Cardiac atrium fibroblast (primary cell): ENCODE results near the gene KLK5. TPM values are rescaled to one million over a fixed set of nuclear protein-coding genes. Genes with fewer than 3 reads are reported as not detected.

Experiments used
- total RNA-seq: library from RNA; depleted of rRNA; stranded (reverse); fragments of >200 nt; gene quantifications from 2 replicates; pipeline ENCODE4 v1.2.3, GENCODE V29; 2015

Gene KLK5
- total RNA-seq, result not detected in 2 replicates

DNA sequence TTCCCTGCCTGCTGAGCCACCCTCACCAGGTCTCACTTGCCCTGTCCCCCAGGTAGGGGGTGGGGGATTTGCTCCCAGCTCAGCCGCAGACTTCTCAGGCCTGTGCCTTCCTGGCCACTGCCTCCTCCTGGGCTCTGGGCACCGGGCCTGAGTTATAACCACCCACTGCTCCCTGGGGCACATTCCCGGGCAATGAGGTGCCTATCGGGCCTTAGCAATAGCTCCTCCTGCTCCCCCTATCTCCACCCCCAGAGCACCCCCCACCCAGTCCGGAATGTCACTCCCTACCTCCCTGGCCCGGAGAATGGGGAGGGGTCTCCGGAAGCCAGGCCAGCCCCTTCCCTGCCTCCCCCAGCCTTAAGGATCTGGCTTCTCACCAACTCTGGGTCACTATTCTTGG lies at the start of gene KLK5:
KLK5 (minus strand) TSS at position 129 of the 400 bp plus-strand sequence. CDS start 381 bp downstream, outside the sequence.

GRCh38 chr19:51001515-51001914 lies 48.7 kb upstream of the KLK5 start, which contains the start of gene KLK8:
KLK8 (minus strand) TSS chr19:51001604; CDS start chr19:51001167, 437 bp downstream.

GRCh38 chr19:50983625-50984292 lies 30.9 kb upstream of the KLK5 start, which contains the start of gene KLK7:
KLK7 (minus strand) TSS chr19:50983917; CDS start chr19:50982399, 1,518 bp downstream.

DNA sequence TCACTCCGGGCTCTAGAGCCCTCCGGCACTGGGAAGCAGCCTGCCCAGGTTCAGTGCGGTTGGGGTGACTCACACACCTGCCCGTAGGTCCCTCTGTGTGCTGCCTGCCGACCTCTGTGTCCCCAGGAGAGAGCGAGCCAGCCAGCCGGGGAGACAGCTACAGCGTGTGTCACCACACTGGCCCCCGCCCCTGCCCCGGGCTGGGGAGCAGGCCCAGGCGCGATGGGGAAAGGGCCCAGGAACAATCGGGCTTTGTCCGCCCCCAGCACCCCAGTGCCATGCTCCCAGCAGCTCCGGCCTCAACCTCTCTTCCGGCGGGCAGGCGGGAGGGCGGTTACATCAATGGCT lies 16.5 kb upstream of the KLK5 start, which contains the start of gene KLK6:
KLK6 (minus strand) TSS at position 179 of the 348 bp plus-strand sequence. CDS start 1,487 bp downstream, outside the sequence.

DNA sequence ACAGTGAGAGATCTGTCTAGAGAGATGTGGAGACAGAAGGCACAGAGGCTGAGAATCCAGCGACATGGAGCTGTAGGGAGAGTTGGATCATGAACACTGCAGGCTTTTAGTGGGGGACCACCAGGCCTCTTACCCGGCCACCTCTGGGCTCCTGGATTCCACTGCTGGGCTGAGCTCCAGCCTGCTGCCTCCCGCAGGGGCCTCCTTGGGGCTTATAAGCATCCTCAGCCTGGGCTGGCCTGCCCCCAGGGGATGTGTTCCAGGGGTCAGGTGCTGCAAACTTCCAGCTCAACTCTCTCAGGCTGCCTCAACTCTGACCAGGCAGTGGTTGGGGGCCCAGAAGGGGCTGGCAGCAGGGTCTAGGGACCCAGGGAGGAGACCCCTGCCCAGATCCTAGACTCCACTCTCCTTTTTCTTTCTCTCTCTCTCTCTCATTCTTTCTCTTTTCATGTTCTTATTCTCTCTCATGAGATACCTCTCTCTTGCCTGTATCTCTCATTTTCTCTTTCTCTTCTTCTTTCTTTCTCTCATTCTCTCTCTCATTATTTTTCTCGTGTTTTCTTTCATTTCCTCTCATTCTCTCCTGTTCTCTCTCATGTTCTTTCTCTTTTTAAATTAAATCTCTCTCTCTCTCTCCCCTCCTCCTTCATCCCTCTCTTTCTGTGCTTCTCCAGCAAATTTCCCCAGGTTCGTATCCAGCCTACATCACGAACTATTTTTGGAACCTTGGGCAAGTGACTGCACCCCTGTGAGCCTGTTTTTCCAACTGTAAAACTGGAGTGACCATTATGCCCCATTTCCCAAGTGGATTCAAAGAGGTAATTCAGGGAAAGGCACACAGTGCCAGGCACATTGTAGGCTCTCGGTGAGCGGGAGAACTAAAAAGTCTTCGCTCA lies 41.4 kb downstream of the KLK5 start, which contains the start of gene KLK4:
KLK4 (minus strand) TSS at position 190 of the 896 bp plus-strand sequence. CDS start 657 bp downstream, outside the sequence.

Other genes starting within 250 kb of the KLK5 start
- gene SHANK1, start 233.2 kb downstream of the KLK5 start, total RNA-seq, result 1.1 and 2.8 TPM in 2 replicates
- gene CLEC11A, start 229.7 kb downstream of the KLK5 start, total RNA-seq, result 169 and 211 TPM in 2 replicates
- gene GPR32, start 182.6 kb downstream of the KLK5 start, total RNA-seq, result not detected in 2 replicates
- not detected in 2 replicates for gene ACP4, start 162.6 kb downstream of the KLK5 start, total RNA-seq
- not detected in 2 replicates for gene KLK1, start 129.3 kb downstream of the KLK5 start, total RNA-seq
- gene KLK15, start 119.5 kb downstream of the KLK5 start, total RNA-seq, result not detected in 2 replicates
- gene KLK3, start 98.1 kb downstream of the KLK5 start, total RNA-seq, result not detected in 2 replicates
- gene KLK2, start 79.6 kb downstream of the KLK5 start, total RNA-seq, result not detected in 2 replicates
- gene KLK4, start 41.6 kb downstream of the KLK5 start, total RNA-seq, result not detected in 2 replicates
- gene KLK6, start 16.6 kb upstream of the KLK5 start, total RNA-seq, result not detected in 2 replicates
- gene KLK7, start 30.9 kb upstream of the KLK5 start, total RNA-seq, result not detected in 2 replicates
- not detected in 2 replicates for gene KLK8, start 48.6 kb upstream of the KLK5 start, total RNA-seq
- gene KLK10, start 66.7 kb upstream of the KLK5 start, total RNA-seq, result not detected in 2 replicates
- not detected in 2 replicates for gene KLK11, start 73.6 kb upstream of the KLK5 start, total RNA-seq
- gene KLK12, start 82.0 kb upstream of the KLK5 start, total RNA-seq, result not detected in 2 replicates
- gene KLK13, start 112.1 kb upstream of the KLK5 start, total RNA-seq, result not detected in 2 replicates
- not detected in 2 replicates for gene KLK14, start 129.8 kb upstream of the KLK5 start, total RNA-seq
- 8.3 and 12.5 TPM in 2 replicates for gene CTU1, start 155.4 kb upstream of the KLK5 start, total RNA-seq
- not detected in 2 replicates for gene SIGLEC9, start 171.9 kb upstream of the KLK5 start, total RNA-seq
- gene SIGLEC7, start 189.3 kb upstream of the KLK5 start, total RNA-seq, result not detected in 2 replicates